ENCODE data around the gene FARS2.
A peak's percentile ranks its signal among the peaks of the same experiment; 100 is the strongest.

The FARS2 gene

DNA sequence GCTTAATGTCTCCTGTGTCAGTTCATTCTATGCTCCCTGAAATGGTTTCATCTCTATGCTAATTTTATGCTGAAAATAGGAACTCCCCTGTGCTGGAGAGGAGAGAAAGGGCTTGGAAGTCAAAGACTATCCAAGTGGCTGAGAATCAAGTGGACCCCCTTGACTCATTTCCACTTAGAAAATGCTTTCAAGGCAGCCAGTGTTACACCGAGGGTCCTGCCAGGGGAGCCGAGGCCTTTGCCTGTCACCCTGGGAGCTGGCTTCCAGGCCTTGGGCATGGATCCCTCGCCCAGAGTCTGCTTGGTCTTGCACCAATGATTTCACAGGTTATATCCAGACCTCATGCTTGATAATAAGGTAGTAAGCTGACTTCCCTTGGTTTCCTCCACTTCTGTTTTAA lies 402.8 kb downstream of the FARS2 start:
- peaks cover 33% of the 10 kb centered on the region for H3K4me1 Mint-ChIP-seq
- no peaks in the 10 kb centered on the region for H3K36me3 Mint-ChIP-seq (ENCODE audit: low read depth)
- H3K4me3 Mint-ChIP-seq, result no peak overlapping the region
- H3K27me3 Mint-ChIP-seq (ENCODE audit: low read depth, poor library complexity), result peaks cover 7% of the 10 kb centered on the region
- TF ChIP-seq, protein P1, sequence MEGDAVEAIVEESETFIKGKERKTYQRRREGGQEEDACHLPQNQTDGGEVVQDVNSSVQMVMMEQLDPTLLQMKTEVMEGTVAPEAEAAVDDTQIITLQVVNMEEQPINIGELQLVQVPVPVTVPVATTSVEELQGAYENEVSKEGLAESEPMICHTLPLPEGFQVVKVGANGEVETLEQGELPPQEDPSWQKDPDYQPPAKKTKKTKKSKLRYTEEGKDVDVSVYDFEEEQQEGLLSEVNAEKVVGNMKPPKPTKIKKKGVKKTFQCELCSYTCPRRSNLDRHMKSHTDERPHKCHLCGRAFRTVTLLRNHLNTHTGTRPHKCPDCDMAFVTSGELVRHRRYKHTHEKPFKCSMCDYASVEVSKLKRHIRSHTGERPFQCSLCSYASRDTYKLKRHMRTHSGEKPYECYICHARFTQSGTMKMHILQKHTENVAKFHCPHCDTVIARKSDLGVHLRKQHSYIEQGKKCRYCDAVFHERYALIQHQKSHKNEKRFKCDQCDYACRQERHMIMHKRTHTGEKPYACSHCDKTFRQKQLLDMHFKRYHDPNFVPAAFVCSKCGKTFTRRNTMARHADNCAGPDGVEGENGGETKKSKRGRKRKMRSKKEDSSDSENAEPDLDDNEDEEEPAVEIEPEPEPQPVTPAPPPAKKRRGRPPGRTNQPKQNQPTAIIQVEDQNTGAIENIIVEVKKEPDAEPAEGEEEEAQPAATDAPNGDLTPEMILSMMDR (IDR thresholded peaks at IDR 0.05), result no peak
- no peak overlapping the region for H3K27ac Mint-ChIP-seq
- DNase-seq, result no peak
- no peaks in the 10 kb centered on the region for H3K9me3 Mint-ChIP-seq

DNA sequence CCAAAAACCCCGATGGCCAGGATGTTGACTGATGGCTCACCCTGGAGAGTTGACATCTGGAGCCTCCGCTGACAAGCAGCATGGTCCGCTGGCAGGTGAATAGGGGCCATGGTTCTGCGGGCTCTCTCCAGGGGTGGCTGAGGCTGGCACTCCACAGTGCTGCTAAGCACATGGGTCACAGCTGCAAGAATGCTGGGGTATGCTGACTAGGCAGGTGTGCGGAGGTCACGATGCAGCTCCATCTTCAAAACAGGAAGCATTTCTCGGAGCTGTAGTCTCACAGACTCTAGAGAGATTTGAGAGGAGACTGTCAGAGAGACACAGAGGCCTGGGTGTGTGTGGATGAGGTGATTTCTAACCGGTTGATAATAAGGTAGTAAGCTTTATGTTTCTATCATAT lies 403.9 kb downstream of the FARS2 start:
- Mint-ChIP-seq H3K4me3 (no peak overlapping the region), H3K4me1 (peaks cover 33% of the 10 kb centered on the region), H3K9me3 (no peaks in the 10 kb centered on the region), H3K36me3 (ENCODE audit: low read depth) (no peaks in the 10 kb centered on the region), H3K27me3 (ENCODE audit: low read depth, poor library complexity) (peaks cover 7% of the 10 kb centered on the region), H3K27ac (peak overlapping the region; percentile 44)
- TF ChIP-seq, protein P1 (IDR thresholded peaks at IDR 0.05), result no peak
- no peak for DNase-seq

DNA sequence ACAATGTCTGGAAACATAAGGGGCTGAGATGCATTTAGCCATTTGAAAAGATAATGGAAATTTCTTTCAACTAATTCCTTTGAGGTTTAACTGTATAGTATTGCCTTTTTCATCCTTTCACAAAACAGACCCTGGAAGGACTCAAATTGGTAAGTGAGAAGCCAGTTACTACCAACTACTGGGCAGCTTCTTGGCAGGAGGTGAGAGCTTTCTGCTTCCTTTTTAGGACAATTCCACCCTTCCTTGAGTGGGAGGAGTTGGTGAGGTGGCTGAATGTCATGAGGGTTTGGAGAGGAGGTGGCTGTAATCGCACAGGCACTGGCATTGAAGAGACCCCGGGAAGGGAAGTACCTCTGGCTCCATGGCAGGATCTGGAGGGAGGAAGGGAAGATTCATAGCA lies 404.4 kb downstream of the FARS2 start:
- peaks cover 7% of the 10 kb centered on the region for H3K27me3 Mint-ChIP-seq (ENCODE audit: low read depth, poor library complexity)
- H3K36me3 Mint-ChIP-seq (ENCODE audit: low read depth), result no peaks in the 10 kb centered on the region
- no peak overlapping the region for H3K27ac Mint-ChIP-seq
- no peaks in the 10 kb centered on the region for H3K9me3 Mint-ChIP-seq
- DNase-seq, result no peak
- TF ChIP-seq, protein P1 (IDR thresholded peaks at IDR 0.05), result no peak
- H3K4me3 Mint-ChIP-seq, result no peak overlapping the region
- H3K4me1 Mint-ChIP-seq, result peaks cover 33% of the 10 kb centered on the region

DNA sequence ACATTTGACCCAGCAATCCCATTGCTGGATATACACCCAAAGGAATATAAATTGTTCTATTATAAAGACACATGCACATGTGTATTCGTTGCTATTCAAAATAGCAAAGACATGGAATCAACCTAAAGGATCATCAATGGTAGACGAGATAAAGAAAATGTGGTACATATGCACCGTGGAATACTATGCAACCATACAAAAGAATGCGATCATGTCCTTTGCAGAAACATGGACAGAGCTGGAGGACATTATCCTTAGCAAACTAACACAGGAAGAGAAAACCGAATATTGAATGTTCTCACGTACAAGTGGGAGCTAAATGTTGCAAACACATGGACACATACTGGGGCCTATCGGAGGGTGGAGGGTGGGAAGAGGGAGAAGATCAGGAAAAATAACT lies 405.4 kb downstream of the FARS2 start:
- H3K9me3 Mint-ChIP-seq, result no peaks in the 10 kb centered on the region
- TF ChIP-seq, protein P1 (IDR thresholded peaks at IDR 0.05), result no peak
- H3K4me3 Mint-ChIP-seq, result no peak overlapping the region
- peaks cover 7% of the 10 kb centered on the region for H3K27me3 Mint-ChIP-seq (ENCODE audit: low read depth, poor library complexity)
- DNase-seq, result no peak
- peaks cover 39% of the 10 kb centered on the region for H3K4me1 Mint-ChIP-seq
- no peaks in the 10 kb centered on the region for H3K36me3 Mint-ChIP-seq (ENCODE audit: low read depth)
- no peak overlapping the region for H3K27ac Mint-ChIP-seq

DNA sequence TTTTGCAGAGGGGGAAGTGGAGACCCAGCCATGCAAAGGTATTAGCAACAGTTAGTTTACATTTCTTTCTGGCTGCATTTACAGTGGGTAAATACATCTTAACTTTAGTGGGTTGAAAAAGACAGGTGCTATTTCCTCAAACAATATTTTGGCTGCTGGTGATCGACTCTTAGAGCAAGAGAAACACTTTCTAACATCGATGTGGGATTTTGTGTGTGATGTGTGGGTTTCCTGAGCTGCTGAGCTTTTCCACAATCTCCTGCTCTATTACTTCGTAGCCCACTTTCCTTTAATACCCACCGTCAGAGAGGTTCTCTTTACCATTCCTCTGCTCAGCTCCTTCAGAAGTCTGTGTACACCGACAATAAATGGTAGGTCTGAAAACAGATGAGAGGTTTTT lies 406.4 kb downstream of the FARS2 start:
- Mint-ChIP-seq H3K4me3 (no peak overlapping the region), H3K9me3 (no peaks in the 10 kb centered on the region), H3K36me3 (ENCODE audit: low read depth) (no peaks in the 10 kb centered on the region), H3K27ac (no peak overlapping the region), H3K27me3 (ENCODE audit: low read depth, poor library complexity) (peaks cover 4% of the 10 kb centered on the region), H3K4me1 (peaks cover 50% of the 10 kb centered on the region)
- TF ChIP-seq, protein P1 (IDR thresholded peaks at IDR 0.05), result no peak
- DNase-seq, result no peak

DNA sequence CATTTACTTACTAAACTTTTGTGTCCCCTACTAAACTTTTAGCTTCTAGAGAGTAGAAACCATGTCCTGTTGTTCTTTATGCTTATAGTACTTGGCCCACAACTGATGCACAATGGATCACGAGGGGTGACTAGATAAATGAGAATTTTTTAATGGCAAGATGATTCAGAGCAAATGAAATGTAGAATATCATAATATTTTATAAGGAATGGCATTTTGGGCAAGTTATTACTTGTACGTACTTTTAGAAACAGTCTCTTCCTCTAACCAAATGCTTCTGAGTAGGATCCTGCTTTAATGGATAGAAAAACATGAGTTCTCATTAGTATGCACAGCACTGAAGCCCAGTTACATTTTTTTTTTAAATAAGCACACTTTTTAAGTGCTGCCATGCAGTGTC lies 409.1 kb downstream of the FARS2 start:
- Mint-ChIP-seq H3K4me1 (peaks cover 54% of the 10 kb centered on the region), H3K27me3 (ENCODE audit: low read depth, poor library complexity) (peaks cover 17% of the 10 kb centered on the region), H3K9me3 (no peaks in the 10 kb centered on the region), H3K36me3 (ENCODE audit: low read depth) (no peaks in the 10 kb centered on the region), H3K4me3 (no peak overlapping the region), H3K27ac (peak overlapping the region; percentile 43)
- TF ChIP-seq, protein P1 (IDR thresholded peaks at IDR 0.05), result no peak
- DNase-seq, result no peak
